Neuronal stem cell (in vitro differentiated cells): Measurements from ENCODE around the gene ENOX2.

Experiments used
- DNase-seq: peaks from one replicate; pipeline ENCODE4 v3.0.0-alpha.2; 2013; ENCODE audit warnings: low spot score
- H2AFZ ChIP-seq: one replicate; pipeline ENCODE4 v1.6.1; 2013; ENCODE audit warnings: mild to moderate bottlenecking, low read length, inconsistent platforms
- H2AK5ac ChIP-seq: 2 replicates; pipeline ENCODE4 v1.6.1; 2013; ENCODE audit warnings: low read depth, mild to moderate bottlenecking, inconsistent platforms, low read length, moderate library complexity, mixed read lengths
- H2BK120ac ChIP-seq: 2 replicates; pipeline ENCODE4 v1.6.1; 2013; ENCODE audit warnings: low read depth, mild to moderate bottlenecking, inconsistent platforms, low read length, moderate library complexity, mixed read lengths
- H2BK12ac ChIP-seq: one replicate; pipeline ENCODE4 v1.6.1; 2013; ENCODE audit warnings: low read length, inconsistent platforms
- H2BK15ac ChIP-seq: 2 replicates; pipeline ENCODE4 v1.6.1; 2013; ENCODE audit warnings: mild to moderate bottlenecking, low read length, inconsistent platforms, mixed read lengths
- H2BK5ac ChIP-seq: one replicate; pipeline ENCODE4 v1.6.1; 2013; ENCODE audit warnings: inconsistent platforms, mild to moderate bottlenecking, low read length, moderate library complexity
- H3K14ac ChIP-seq: one replicate; pipeline ENCODE4 v1.6.1; 2013; ENCODE audit warnings: low read length, inconsistent platforms
- H3K18ac ChIP-seq: 2 replicates; pipeline ENCODE4 v1.6.1; 2013; ENCODE audit warnings: low read length, inconsistent platforms
- H3K23ac ChIP-seq: 2 replicates; pipeline ENCODE4 v1.6.1; 2013; ENCODE audit warnings: low read depth, mild to moderate bottlenecking, mixed read lengths, low read length, inconsistent platforms; ENCODE audit not compliant: poor library complexity
- H3K27ac ChIP-seq: replicated peaks from 3 replicates; pipeline ENCODE4 v1.5.1; 2013; ENCODE audit warnings: low read length, inconsistent platforms
- H3K27me3 ChIP-seq, 3 experiments: 2 replicates each; pipeline ENCODE4 v1.6.1; 2013; ENCODE audit warnings: low read length in 3 of 3, mild to moderate bottlenecking in 2 of 3, inconsistent platforms in 1 of 3, low read depth in 1 of 3, mixed read lengths in 1 of 3, moderate library complexity in 1 of 3; ENCODE audit not compliant: control insufficient read depth in 3 of 3, insufficient read depth in 3 of 3
- H3K36me3 ChIP-seq, 2 donors: replicated peaks in 1 of 2; 2 replicates each; pipeline ENCODE4 v1.6.1; 2013; ENCODE audit warnings: low read length in 2 of 2; ENCODE audit not compliant: control insufficient read depth in 2 of 2, insufficient read depth in 2 of 2
- H3K4ac ChIP-seq: 2 replicates; pipeline ENCODE4 v1.6.1; 2013; ENCODE audit warnings: inconsistent platforms, mild to moderate bottlenecking, low read length, moderate library complexity
- H3K4me1 ChIP-seq, 2 donors: 1 replicate in 1 of 2; 2 replicates in 1 of 2; pipeline ENCODE4 v1.6.1; 2013; ENCODE audit warnings: low read length in 2 of 2, low read depth in 1 of 2; ENCODE audit not compliant: control insufficient read depth in 2 of 2, insufficient read depth in 1 of 2
- H3K4me2 ChIP-seq: one replicate; pipeline ENCODE4 v1.6.1; 2013; ENCODE audit warnings: mild to moderate bottlenecking, low read length, inconsistent platforms; ENCODE audit not compliant: insufficient read depth, poor library complexity, severe bottlenecking
- H3K4me3 ChIP-seq, 2 donors: 2 replicates each; pipeline ENCODE4 v1.5.1; 2013; ENCODE audit warnings: low read length in 2 of 2, mild to moderate bottlenecking in 2 of 2, inconsistent platforms in 1 of 2, moderate library complexity in 1 of 2
- H3K79me1 ChIP-seq: one replicate; pipeline ENCODE4 v1.6.1; 2013; ENCODE audit warnings: low read depth, mild to moderate bottlenecking, inconsistent platforms, low read length, moderate library complexity
- H3K9ac ChIP-seq: one replicate; pipeline ENCODE4 v1.6.1; 2013; ENCODE audit warnings: mild to moderate bottlenecking, low read depth, low read length, inconsistent platforms; ENCODE audit not compliant: poor library complexity
- H3K9me3 ChIP-seq, 2 donors: replicated peaks in 1 of 2; 2 replicates each; pipeline versions ENCODE3 to v1.6.1; 2013; ENCODE audit warnings: low read length in 2 of 2, mild to moderate bottlenecking in 2 of 2, inconsistent platforms in 1 of 2, low read depth in 1 of 2, mixed read lengths in 1 of 2, moderate library complexity in 1 of 2; ENCODE audit not compliant: control insufficient read depth in 2 of 2, insufficient read depth in 1 of 2
- H4K8ac ChIP-seq: one replicate; pipeline ENCODE4 v1.6.1; 2013; ENCODE audit warnings: low read depth, mild to moderate bottlenecking, inconsistent platforms, low read length, moderate library complexity
- H4K91ac ChIP-seq: one replicate; pipeline ENCODE4 v1.6.1; 2013; ENCODE audit warnings: low read length, low read depth, mild to moderate bottlenecking, inconsistent platforms; ENCODE audit not compliant: poor library complexity
- WGBS, 2 donors: extraction: QIAGEN DNeasy Blood & Tissue Kit; methylation state at CpG; one replicate each; pipeline ENCODE4 v1.1.7; 2013; ENCODE audit warnings: missing lambda C conversion rate in 2 of 2, mixed read lengths in 1 of 2; ENCODE audit not compliant: insufficient read length in 2 of 2, insufficient replicate concordance in 1 of 2; ENCODE audit errors: extremely low coverage in 2 of 2; 5-methylcytosine and 5-hydroxymethylcytosine counted together

ENOX2 gene

GRCh38 chrX:130805903-130806302 is 97.1 kb downstream of the ENOX2 start:
- no peaks in the 10 kb centered on the region for H3K36me3 ChIP-seq
- H2BK12ac ChIP-seq, result no peak overlapping the region
- no peak overlapping the region for H3K9ac ChIP-seq
- no peak overlapping the region for H3K23ac ChIP-seq
- H2AFZ ChIP-seq, result no peak overlapping the region
- H2AK5ac ChIP-seq, result no peak overlapping the region
- H4K8ac ChIP-seq, result no peak overlapping the region
- H3K79me1 ChIP-seq, result peaks cover 1% of the 10 kb centered on the region
- DNase-seq, result no peak
- no CpG with 5 or more reads among the region's 2 CpGs for WGBS, 2 donors
- no peak overlapping the region for H3K14ac ChIP-seq
- H3K18ac ChIP-seq, result no peak overlapping the region
- no peak overlapping the region for H3K4me3 ChIP-seq
- no peak overlapping the region for H3K4ac ChIP-seq
- no peak overlapping the region for H4K91ac ChIP-seq
- H2BK15ac ChIP-seq, result no peak overlapping the region
- no peaks in the 10 kb centered on the region for H3K9me3 ChIP-seq
- no peaks in the 10 kb centered on the region for H3K27me3 ChIP-seq
- no peak overlapping the region for H2BK5ac ChIP-seq
- no peaks in the 10 kb centered on the region for H3K4me1 ChIP-seq
- no peak overlapping the region for H3K27ac ChIP-seq
- H3K4me2 ChIP-seq, result no peak overlapping the region
- no peak overlapping the region for H2BK120ac ChIP-seq

- no peak for DNase-seq
- no CpG with 5 or more reads among the region's 1 CpG for WGBS, 2 donors
- Histone ChIP-seq H3K4ac (no peak overlapping the region), H3K4me1 (no peaks in the 10 kb centered on the region), H3K18ac (no peak overlapping the region), H2BK120ac (no peak overlapping the region), H3K14ac (no peak overlapping the region), H2BK12ac (no peak overlapping the region), H2BK5ac (no peak overlapping the region), H3K4me3 (no peak overlapping the region), H3K9me3 (no peaks in the 10 kb centered on the region), H3K27ac (no peak overlapping the region), H3K23ac (no peak overlapping the region), H3K79me1 (no peaks in the 10 kb centered on the region), H3K9ac (no peak overlapping the region), H4K91ac (no peak overlapping the region), H2AK5ac (no peak overlapping the region), H3K36me3 (no peaks in the 10 kb centered on the region), H4K8ac (no peak overlapping the region), H3K27me3 (no peaks in the 10 kb centered on the region), H2BK15ac (no peak overlapping the region), H2AFZ (no peak overlapping the region), H3K4me2 (no peak overlapping the region)
These were observed 99.5 kb downstream of the ENOX2 start for GRCh38 chrX:130803537-130803936.

GRCh38 chrX:130801901-130802300 is 101.1 kb downstream of the ENOX2 start:
- Histone ChIP-seq H3K9ac (no peak overlapping the region), H2AK5ac (no peak overlapping the region), H3K4ac (no peak overlapping the region), H3K36me3 (no peaks in the 10 kb centered on the region), H3K4me1 (no peaks in the 10 kb centered on the region), H3K79me1 (no peaks in the 10 kb centered on the region), H2BK120ac (no peak overlapping the region), H4K91ac (no peak overlapping the region), H3K4me2 (no peak overlapping the region), H3K27ac (no peak overlapping the region), H4K8ac (no peak overlapping the region), H3K14ac (no peak overlapping the region), H2AFZ (no peak overlapping the region), H3K23ac (no peak overlapping the region), H2BK15ac (no peak overlapping the region), H2BK12ac (no peak overlapping the region), H3K18ac (no peak overlapping the region), H2BK5ac (no peak overlapping the region), H3K9me3 (no peaks in the 10 kb centered on the region), H3K4me3 (no peak overlapping the region), H3K27me3 (no peaks in the 10 kb centered on the region)
- no peak for DNase-seq
- WGBS, 2 donors, result no CpG with 5 or more reads among the region's 2 CpGs

GRCh38 chrX:130799393-130799792 is 103.6 kb downstream of the ENOX2 start:
- H2BK5ac ChIP-seq, result no peak overlapping the region
- no peaks in the 10 kb centered on the region for H3K4me1 ChIP-seq
- H3K27me3 ChIP-seq, result no peaks in the 10 kb centered on the region
- H3K18ac ChIP-seq, result no peak overlapping the region
- no peak overlapping the region for H3K23ac ChIP-seq
- no peak overlapping the region for H3K14ac ChIP-seq
- H3K27ac ChIP-seq, result no peak overlapping the region
- no CpG with 5 or more reads among the region's 1 CpG for WGBS, 2 donors
- no peak overlapping the region for H2BK12ac ChIP-seq
- no peak overlapping the region for H2AK5ac ChIP-seq
- no peaks in the 10 kb centered on the region for H3K36me3 ChIP-seq
- no peak overlapping the region for H2AFZ ChIP-seq
- no peaks in the 10 kb centered on the region for H3K79me1 ChIP-seq
- no peak overlapping the region for H4K8ac ChIP-seq
- no peaks in the 10 kb centered on the region for H3K9me3 ChIP-seq
- no peak overlapping the region for H3K4ac ChIP-seq
- H4K91ac ChIP-seq, result no peak overlapping the region
- H3K4me2 ChIP-seq, result no peak overlapping the region
- H2BK120ac ChIP-seq, result no peak overlapping the region
- H2BK15ac ChIP-seq, result no peak overlapping the region
- no peak overlapping the region for H3K4me3 ChIP-seq
- no peak overlapping the region for H3K9ac ChIP-seq
- no peak for DNase-seq
